GM12892 (cell line): ENCODE results near the gene TNFAIP8L1.

Source experiments
- DNase-seq: peaks from one replicate; pipeline ENCODE4 v3.0.0; 2011; ENCODE audit not compliant: insufficient read length
- FAIRE-seq: peaks from 2 replicates; lab custom pipeline; 2011; peaks lifted over from hg19 to GRCh38; lab: Jason Lieb, UNC
- POLR2A ChIP-seq: IDR thresholded peaks from 2 replicates; pipeline ENCODE4 v1.6.1; 2011; ENCODE audit warnings: low read depth, low read length, control low read depth
- POLR2AphosphoS5 ChIP-seq: IDR thresholded peaks from 2 replicates; pipeline ENCODE4 v1.6.1; 2011; ENCODE audit warnings: low read depth, low read length, control low read depth
- TAF1 ChIP-seq: IDR thresholded peaks from 2 replicates; pipeline ENCODE4 v1.6.1; 2011; ENCODE audit warnings: low read depth, mild to moderate bottlenecking, control low read depth, low read length, borderline replicate concordance

TNFAIP8L1 gene

DNA sequence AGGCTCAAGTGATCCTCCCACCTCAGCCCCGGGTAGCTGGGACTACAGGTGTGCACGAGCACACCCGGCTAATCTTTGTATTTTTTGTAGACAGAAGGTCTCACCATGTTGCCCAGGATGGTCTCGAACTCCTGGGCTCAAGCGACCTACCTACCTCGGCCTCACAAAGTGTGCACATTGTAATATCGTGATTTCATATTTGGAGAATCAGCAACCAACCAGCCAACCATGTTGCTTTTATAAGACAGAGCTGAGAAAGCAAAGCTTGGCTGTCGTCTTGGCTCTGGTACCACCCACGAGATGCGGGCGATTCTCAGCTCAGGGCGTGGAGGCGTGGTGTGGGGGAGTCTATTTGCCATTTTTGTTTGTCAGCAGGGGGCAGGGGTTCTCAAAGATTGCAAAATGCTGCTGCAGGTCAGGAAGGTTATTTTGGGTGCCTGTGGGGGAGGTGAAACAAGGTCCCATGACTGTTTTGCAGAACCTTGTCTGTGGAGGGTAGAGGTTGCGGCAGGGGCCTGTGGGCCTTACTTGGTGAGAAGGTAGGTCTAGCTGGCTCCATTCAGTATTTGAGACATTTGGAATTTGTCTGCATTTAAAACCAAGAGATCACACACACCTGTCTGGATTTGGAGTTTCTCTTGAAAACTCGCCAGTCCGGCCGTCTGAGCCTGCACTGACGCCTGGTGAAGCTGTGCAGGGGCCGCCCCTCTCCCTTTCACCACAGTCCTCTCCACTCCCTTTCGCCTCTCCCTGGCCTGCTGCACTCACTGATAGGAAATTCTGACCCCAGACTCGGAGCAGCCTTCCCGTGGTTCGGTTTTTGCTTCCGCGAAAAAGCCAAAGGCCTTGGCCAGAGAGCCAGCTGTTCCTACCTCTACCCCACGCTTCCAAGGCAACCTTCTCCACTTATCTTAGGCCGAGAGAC, 15.4 kb downstream of the TNFAIP8L1 start:
- TF ChIP-seq POLR2AphosphoS5 = 0 out of 2 replicates have a peak, but pooled peaks have one; percentile 25
- no peak for TF ChIP-seq POLR2A
- FAIRE-seq (no peak), DNase-seq (no peak)

DNA sequence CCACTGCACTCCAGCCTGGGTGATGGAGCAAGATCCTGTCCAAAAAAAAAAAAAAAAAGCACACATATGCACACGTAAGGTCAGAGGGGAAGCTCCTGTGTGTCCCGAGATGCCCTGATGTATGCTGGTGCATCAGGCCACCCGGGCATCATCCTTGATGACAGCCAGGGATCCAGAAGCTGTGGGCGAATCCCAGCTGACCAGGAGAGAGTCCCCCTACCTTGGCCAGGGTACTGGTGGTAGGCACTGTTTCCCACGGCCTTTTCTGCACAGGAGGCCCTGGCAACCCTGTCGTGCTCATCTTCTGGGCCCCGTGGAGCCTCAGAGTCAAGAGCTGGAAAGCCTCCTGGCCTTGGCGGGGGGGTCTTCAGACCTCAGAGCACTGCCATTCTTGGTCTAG, 16.8 kb downstream of the TNFAIP8L1 start:
- FAIRE-seq (no peak), DNase-seq (no peak)
- TF ChIP-seq POLR2AphosphoS5 = 0 out of 2 replicates have a peak, but pooled peaks have one; percentile 60
- no peak for TF ChIP-seq TAF1

- TF ChIP-seq POLR2A (0 out of 2 replicates have a peak, but pooled peaks have one; percentile 30), TAF1 (no peak), POLR2AphosphoS5 (no peak; the same call in 1 of the 2 replicates)
- DNase-seq (no peak), FAIRE-seq (no peak)
Observed at GRCh38 chr19:4657262-4657661, 17.9 kb downstream of the TNFAIP8L1 start.

DNA sequence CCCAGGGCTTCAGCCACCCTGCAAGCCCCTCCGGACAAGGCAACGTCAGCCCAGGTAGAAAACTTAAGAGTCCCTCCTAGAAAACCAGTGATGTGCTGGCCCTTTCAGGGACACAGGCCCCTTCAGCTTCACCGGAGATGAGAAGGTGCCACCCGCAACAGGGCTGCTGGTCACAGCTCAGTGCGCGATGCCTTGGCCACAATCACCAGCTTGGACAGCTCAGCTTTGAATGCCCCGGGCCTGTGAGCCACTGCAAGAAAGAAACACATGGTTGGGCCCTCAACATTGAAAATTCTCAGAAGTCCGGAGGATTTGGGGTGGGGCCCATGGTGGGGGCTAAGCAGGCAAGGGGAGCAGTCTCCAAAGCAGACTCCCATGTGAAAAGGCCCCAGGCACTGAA, 18.5 kb downstream of the TNFAIP8L1 start:
- TF ChIP-seq TAF1 = no peak
- no peak for TF ChIP-seq POLR2A
- TF ChIP-seq POLR2AphosphoS5 = no peak
- DNase-seq (no peak), FAIRE-seq (no peak)

DNA sequence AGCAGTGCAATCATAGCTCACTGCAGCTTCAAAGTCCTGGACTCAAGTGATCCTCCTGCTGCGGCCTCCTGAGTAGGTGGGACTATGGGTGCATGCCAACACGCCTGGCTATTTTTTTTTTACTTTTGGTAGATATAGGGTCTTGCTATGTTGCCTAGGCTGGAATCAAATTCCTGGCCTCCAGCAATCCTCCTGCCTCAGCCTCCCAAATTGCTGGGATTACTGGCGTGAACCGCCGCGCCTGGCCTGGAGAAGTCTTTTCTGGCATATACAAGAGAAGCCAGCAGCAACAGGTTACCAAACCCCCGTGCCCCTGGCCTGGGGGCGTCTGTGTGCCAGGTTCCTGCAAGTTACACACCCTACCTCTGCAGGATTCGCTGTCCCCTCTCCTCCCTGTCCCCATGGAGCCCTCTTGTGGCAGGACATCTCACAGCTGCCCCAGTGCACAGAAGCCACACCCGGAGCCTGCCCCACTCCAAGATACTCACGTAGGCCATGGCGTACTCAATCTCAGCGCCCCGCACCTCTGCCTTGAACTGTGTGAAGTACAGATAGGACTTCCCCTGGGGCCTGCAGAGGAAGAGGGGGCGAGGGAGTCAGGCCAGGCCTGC, 21.0 kb downstream of the TNFAIP8L1 start:
- FAIRE-seq = no peak
- TF ChIP-seq TAF1 (no peak), POLR2A (no peak), POLR2AphosphoS5 (no peak)
- DNase-seq = no peak

DNA sequence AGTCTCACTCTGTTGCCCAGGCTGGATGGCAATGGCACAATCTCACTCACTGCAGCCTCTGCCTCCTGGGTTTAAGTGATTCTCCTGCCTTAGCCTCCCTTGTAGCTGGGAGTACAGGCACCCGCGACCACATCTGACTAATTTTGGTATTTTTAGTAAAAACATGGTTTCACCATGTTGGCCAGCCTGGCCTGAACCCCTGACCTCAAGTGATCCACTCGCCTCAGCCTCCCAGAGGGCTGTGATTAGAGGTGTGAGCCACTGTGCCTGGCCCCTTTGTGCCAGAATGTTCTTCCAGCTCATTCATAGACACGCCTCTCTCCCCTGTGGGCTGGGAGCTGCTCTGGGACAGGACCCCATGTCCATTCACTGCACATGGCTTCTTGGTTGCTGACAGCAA, 21.7 kb downstream of the TNFAIP8L1 start:
- DNase-seq = no peak

GRCh38 chr19:4662020-4662695, 22.8 kb downstream of the TNFAIP8L1 start:
- DNase-seq (no peak), FAIRE-seq (no peak)
- TF ChIP-seq POLR2AphosphoS5 = no peak
- no peak for TF ChIP-seq TAF1
- no peak for TF ChIP-seq POLR2A

More for the DNA sequence above, 21.7 kb downstream of the TNFAIP8L1 start:
- TF ChIP-seq POLR2AphosphoS5 = no peak
- no peak for TF ChIP-seq TAF1
- TF ChIP-seq POLR2A = no peak
- FAIRE-seq = no peak

GRCh38 chr19:4662812-4663211, 23.5 kb downstream of the TNFAIP8L1 start:
- DNase-seq = no peak
- no peak for TF ChIP-seq POLR2AphosphoS5
- no peak for TF ChIP-seq POLR2A
- TF ChIP-seq TAF1 = no peak
- peak; percentile 48 for FAIRE-seq

DNA sequence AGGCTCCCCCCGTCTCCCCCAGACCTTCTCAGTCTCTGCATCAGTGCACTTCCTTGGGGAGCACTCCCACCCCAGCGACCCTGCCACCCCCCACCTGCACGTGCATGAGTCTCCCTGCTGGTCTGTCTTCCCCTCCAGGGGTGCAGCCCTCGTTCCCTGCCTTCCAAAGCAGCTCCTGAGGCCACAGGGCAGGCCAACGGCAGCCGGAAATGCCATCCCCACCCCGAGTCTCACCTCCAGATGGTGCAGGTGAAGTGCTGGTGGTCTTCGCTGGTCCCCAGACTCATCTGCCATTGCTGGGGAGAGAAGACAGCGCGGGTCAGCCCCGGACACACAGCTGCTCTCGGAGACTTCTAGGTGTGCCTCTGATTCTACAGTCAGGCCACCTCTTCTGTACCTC, 25.3 kb downstream of the TNFAIP8L1 start:
- no peak for FAIRE-seq
- no peak for TF ChIP-seq POLR2A
- TF ChIP-seq POLR2AphosphoS5 = no peak
- TF ChIP-seq TAF1 = no peak

DNA sequence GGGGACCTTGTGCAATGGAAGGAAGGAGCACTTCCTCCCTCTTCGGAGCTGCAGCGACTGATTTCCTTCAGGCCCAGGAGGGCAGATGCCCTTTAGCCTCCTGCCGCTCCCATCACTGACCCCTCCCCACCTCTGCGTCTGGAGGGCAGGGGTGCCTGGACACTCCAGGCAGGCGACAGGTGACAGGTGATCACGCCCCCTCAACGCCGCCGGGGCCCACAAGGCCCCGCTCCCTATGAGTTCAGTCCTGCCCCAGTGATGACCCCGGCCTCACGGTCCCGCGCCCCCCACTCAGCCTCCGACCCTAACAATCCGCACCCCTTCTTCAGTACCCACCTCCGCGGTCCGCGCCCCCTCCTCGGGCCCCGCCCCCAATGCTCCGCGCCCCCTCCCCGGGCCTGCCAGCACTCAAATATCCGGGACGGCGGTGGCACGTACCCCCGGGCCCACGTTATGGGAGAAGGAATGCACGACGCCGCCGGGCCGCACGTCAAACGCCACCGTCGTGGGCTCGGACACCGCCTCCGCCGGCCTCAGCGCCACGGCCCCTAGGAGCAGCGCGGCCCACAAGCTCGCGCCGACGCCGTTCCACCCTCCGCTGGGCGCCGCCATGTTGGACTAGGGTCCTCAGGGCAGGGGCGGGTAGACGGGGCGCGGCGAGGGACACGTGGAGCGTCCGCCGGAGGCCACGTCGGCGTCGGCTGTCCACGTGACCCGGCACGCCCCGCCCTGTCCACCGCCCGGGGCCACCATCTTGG, 30.6 kb downstream of the TNFAIP8L1 start, which contains the start of gene MYDGF:
TSS of gene MYDGF (minus strand) at position 620 of the 758 bp plus-strand sequence. CDS start at position 612, 8 bp downstream.
- peak; percentile 96 for FAIRE-seq
- peak; percentile 100 for DNase-seq
- TF ChIP-seq POLR2A = peak; percentile 85
- peak; percentile 88 for TF ChIP-seq TAF1
- TF ChIP-seq POLR2AphosphoS5 = peak; percentile 71

More for the DNA sequence above, 25.3 kb downstream of the TNFAIP8L1 start:
- no peak for DNase-seq
